T-helper 2 cell (primary cell): ENCODE results near the gene STK36.

Experiments used
- DNase-seq, 5 experiments: peaks; one replicate each; pipeline versions ENCODE4 v3.0.0 to v3.0.0-alpha.2; 2012 to 2022

The STK36 gene

DNA sequence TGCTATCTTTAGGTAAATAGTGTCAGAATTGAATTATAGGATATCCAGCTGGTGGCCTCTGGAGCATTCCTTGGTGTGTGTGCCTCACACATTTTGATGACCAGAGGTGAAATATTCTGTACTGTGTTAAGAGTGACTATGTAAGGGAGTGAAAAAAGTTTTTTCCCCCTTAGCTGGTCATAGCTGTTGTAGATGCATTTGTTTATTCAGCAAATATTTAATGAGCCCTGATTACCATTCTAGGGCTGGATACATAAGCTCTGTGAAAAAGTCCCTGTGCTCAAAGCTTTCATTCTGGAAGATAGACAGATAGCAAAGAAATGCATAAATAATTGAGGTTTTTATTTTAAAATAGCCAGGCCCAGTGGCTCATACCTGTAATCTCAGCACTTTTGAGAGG, 49.6 kb downstream of the STK36 start:
- DNase-seq: no peak

DNA sequence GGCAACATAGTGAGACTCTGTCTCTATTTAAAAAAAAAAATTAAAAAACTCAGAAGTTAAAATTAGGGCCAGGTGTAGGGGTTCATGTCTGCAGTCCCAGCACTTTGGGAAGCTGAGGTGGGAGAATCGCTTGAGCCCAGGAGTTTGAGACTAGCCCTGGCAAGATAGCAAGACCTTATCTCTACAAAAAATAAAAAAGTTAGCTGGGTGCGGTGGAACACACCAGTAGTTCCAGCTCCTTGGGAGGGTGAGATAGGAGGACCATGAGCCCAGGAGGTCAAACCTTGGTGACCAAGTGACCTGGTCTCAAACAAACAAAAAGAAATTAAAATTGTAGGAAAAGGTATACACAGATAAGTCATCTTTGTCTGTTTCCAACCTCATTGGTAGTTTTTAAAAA, 50.0 kb downstream of the STK36 start:
- DNase-seq: no peak

DNA sequence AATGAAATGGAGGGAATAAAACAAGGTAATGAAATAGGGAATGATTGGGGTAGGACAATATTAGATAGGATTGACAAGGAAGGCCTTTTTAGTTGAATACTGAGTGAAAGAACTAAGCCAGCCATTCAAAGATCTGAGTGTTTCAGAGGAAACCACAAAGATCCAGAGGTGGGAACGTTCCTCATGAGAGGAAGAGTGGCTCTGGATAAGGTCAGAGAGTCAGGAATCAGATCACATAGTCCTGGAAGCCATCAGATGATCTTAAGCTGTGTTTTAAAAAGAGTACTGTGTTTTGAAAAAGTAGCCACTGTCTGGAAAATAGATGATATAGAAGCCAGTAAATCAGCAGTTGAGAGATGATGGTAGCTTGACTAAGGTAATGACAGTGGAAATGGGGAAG, 50.5 kb downstream of the STK36 start:
- DNase-seq: no peak

DNA sequence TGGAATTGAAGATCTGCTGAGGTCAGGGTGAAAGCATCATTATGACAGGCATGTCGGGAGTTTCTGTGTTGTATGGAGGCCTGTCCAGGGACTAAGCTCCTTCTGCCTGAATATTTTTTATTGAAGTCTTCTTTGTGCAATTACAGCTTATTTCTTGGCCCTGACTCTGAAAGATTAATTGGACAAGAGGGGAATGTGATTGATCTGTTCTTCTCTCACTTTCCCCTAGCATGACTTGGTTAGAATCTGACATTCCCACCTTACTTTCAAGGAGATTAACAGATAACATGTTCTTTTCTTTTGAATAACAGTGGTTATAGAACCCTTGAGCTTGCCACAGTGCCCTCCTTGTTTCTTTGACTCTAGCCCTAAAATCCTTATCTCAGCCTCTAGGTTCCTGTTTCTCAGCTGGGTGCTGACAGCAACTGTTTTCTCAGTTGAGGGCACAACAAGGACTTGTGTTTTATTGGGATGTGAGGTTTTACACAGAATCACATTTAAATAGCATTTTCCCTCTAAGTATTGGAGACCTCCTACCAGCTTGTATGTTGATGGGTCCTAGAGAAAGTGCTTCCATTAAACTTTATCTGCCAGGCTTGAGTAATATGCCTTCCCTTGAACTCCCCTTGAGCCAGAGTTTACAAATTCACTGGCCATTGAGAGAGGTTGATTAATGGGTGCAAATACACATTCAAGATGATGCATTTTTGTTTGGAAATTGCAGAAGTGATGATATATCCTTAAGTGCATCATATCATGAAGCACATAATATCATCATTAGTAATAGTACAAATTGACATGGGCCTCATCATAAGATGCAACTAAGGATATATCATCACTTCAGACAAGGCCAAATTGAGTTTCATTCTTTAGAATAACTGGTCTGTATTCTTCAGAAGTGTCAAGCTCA, 51.2 kb downstream of the STK36 start:
- DNase-seq: no peak

DNA sequence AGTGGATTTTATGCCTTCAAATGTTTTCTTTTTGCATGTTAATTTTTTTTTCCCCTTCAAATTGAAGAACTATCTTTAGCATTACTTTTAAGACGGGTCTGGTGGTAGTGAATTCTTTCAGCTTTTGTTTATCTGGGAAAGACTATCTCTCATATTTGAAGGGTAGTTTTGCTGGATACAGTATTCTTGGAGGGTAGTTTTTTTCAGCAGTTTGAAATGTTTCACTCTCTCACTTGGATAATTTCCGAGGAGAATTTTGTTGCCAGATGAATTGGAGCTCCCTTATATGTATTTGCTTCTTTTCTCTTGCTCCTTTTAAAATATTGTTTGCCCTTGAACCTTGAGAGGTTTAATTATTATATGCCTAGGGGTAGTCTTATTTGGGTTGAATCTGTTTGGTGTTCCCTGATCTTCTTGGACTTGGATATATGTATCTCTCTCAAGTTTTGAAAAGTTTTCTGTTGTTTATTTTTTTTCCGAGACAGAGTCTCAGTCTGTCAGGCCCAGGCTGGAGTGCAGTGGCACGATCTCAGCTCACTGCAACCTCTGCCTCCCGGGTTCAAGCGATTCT, 54.2 kb downstream of the STK36 start:
- no peak for DNase-seq

DNA sequence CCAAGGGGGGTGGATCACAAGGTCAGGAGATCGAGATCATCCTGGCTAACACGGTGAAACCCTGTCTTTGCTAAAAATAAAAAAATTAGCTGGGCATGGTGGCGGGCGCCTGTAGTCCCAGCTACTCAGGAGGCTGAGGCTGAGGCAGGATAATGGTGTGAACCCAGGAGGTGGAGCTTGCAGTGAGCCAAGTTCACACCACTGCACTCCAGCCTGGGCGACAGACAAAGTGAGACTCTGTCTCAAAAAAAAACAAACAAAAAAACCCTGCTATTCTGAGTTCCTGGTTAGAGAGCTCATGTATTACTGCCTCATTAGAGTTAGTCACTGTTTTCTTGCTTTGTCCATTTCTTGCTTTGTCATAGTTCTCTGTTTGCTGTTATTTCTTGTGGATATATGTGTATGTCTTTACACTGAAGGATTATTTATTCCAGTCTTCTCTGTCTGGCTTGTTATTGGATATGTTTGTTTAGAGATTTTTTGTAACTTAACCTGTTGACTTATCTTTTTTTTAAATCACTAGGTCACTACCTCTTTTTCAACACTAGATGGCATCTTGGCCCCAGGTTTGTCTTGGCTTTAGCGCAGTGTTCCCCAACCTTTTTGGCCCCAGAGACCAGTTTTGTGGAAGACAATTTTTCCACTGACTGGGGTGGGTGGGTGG, 55.7 kb downstream of the STK36 start:
- DNase-seq: peak in 1 of 5 experiments; percentile 32

DNA sequence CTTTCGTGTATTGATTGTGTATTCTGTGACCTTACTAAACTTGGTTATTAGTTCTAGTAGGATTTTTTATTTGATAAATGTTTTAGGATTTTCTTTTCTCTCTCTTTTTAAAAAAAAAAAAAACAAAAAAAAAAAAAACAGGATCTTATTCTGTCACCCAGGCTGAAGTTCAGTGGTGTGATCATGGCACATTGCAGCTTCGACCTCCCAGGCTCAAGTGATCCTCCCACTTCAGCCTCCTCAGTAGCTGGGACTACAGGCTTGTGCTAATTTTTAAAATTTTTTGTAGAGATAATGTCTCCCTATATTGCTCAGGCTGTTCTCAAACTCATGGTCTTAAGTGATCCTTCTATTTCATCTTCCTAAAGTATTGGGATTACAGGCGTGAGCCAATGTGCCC, 57.8 kb downstream of the STK36 start:
- no peak for DNase-seq

DNA sequence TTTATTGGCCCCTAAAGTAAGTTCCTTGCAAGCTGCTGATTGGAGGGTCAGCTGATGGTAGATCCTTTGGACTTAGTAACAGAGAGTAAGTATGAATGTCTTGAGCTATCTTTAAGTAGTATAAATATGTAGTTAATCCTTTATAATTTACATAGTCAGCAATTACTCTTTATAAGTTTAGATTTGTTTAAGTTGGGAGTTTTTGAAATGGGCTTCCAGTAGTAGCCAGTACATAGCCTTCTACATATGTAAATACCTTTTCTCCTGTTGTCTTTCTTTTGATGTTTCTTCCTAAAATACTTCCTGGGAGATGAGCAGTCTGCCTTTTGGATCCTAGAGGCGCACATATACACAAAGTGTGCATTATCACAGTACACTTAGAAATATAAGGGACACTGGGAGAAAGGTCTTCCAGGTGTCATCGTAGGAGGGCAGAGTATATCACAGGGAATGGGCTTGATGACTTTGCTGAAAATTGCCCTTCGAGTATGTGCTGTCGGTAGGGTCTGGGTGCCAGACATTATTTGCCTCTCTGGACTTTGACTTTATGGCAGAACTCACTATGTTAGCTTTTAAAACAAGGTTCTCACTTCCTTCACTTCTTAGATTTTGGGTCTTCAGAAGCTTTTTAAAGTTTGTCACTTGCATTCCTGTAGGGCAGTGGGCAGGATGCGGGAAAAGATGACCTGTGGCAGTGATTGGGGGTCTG, 60.3 kb downstream of the STK36 start:
- DNase-seq: no peak

DNA sequence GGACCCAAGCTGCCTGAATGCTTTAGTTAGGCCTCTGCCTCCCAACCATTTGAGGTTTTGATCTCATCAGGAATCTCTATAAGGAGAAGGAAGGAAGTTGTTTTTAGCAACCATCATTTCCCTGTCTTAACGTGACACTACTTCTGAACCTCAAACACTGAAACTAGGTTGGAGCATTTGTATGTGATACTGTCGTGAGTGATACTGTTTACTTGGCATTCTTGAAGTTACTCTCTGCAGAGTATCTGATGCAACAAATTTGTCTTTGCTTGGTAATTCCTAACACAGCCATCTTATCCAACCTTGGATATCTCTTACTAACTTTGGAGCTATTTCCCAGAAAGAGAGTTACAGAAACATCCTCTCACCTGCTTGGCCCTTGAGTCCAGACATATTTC, 60.9 kb downstream of the STK36 start:
- peak in 1 of 5 experiments; percentile 19 for DNase-seq

DNA sequence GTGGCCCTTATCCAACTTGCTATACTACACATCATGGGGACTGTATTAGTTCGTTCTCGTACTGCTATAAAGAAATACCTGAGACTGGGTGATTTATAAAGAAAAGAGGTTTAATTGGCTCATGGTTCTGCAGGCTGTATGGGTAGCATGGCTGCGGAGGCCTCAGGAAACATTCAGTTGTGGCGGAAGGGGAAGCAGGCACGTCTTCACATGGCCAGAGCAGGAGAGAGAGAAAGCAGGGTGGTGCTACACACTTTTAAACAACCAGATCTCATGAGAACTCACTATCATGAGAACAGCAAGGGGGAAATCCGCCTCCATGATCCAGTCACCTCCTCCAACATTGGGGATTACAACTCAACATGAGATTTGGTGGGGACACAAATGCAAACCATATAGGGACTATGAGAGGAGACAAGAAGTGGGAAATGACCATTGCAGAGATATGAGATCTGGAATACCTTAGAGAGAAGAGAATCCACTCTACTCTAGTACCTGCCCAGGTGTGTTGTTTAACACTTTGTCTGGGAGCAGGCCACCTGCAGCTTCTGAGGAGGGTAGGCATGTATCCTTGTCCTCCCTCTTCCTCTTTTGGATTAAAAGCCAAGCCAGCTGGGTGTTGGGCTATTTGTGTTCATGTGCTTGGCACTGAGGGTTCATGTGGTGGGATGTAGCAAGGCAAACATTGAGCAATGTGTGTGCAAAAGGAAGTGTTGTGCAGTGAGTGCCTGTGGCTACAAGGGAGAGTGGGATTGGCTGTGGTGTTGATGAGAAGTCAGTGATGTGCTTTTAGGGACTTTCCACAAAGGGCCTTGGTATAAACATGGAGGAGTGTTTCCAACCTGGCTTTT, 61.5 kb downstream of the STK36 start:
- peak in 1 of 5 experiments; percentile 77 for DNase-seq

DNA sequence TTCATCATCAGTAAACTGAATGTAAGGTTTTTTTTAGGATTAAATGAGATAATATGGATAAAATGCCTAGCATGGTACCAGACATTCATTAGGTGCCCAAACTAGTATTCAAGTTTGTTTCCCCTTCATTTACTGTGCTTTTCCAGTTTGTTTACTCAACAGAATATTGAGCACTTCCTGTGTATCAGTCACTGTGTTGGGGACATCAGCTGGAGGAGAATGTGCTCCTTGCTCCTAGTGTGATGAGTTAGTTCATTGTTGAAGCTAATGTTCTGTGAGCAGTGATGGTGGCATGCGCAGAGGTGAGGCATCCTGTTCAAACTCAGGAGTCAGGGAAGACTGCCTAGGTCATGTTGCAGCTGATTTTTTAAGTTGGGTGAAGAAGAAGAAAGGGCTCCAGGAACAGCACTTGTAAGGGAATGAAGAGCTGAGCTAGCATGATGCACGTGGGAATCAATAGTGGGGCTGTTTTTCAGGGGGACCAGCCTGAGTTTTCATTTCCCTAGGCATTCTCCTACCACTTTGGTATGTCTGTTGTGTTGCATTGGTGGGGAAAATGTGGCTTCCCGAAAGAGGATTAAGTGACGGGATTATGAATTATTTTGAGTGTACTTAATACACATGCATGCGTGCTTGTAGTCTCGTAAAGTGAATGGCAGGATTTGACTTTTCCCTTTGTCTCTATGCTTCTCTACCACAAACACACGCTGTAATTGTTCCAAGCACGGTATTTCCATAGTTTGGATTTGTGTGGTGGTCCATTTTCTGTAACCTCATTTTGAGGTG, 62.5 kb downstream of the STK36 start:
- DNase-seq: no peak

DNA sequence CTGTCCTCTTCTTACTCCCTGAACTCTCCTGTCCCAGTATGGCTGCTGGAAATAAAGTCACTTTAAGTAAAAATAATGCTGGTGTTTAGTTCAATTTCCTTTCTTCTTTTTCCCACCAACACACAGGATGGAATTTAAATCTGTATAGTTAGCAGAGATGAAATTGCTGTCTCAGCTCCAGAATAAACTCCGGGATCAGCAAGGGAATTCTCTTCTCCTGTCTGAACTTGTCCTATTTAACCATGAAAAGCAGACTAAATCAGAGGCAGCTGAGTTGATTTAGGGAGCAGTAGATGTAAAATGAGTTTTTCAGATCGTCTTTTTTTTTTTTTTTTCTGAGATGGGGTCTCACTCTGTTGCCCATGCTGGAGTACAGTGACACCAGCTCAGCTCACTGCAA, 64.6 kb downstream of the STK36 start:
- DNase-seq: no peak

DNA sequence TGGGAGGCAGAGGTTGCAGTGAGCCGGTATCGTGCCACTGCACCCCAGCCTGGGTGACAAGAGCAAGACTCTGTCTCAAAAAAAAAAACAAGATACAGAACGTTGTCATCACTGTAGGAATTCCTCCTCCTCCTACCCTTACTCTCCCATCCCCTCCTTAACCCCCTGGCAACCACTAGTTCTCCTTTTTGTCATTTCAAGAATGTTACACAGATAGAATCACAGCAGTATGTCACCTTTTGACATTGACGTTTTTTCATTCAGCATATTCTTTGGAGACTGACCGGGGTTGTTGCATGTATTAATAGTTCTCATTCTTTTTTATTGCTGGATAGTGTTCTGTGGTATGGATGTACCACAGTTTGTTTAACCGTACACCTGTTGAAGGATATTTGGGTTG, 71.2 kb downstream of the STK36 start:
- peak in 1 of 5 experiments; percentile 13 for DNase-seq

DNA sequence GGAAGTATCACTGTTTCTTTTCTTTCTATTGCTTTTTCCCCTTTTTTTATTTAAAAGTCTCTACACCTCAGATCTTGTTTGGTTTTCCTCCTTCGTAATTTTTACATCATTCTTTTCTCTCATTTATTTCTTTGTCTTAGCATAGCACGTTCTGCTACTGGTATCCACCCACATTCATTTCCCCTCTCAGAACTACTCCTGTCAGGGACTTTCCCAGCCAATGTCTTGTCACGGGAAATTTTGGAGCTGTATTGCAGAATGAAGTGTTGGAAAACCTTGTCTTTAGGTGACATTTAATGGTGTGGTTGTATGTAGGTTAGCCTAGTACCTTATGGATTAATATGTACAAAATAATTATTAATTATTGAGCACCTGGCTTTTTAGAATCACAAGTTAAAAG, 72.7 kb downstream of the STK36 start:
- DNase-seq: no peak

DNA sequence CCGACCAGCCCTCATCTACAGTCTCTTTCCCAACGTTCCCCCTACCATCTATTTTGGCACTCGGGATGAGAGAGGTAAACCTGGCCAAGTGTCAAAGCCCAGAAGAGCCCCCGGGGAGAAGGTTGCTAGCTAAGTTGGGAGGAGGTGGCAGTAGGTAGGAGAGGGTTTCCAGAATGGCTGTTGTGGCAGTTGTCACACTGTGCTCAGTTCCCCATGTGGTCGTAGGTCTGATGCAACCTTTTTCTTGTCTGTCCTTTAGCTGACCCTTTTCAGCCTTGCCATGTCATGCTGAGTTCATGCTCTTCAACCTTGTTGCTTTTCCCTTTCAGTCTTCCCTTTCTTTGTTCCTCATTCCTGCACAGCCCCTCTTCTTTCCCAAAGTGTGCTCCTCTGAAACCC, 73.3 kb downstream of the STK36 start:
- DNase-seq: no peak

DNA sequence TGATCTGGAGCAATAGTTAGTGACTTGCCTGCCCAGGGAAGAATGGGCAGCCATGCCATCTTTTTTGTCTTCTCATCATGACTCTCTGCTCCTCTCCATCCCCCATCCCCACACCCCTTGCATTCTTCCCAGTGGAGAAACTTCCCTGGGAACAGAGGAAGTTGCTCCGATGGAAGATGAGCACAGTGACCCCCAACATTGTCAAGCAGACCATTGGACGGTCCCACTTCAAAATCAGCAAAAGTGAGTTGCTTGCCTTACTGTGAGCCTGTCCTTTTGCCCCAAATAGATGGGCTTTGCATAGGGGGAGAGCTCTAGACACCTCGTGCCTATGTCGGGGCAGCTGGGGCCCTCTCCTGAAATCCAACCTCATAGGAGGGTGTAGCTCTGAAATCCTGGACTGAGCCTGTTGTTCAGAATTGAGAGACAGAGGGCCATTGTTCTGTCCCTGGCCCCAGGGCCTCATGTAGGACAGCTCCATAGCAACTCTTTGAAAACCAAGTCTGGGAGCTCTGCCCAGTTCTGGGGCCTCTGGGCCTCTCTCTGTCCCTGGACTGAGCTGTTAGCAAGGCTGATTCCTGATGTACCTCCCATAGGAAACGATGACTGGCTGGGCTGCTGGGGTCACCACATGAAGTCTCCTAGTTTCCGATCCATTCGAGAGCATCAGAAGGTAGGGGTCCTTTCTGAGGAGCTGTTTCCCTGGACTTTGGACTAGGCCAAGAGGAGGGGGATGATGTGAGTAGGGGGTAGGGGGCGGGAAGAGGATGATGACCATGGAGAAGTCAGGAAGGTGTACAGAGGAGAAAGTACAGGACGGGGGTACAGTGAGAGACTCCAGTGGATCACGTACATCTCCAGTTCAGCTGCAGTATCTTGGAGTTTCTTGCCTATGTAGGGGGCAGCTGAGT, 73.9 kb downstream of the STK36 start:
- DNase-seq: no peak

DNA sequence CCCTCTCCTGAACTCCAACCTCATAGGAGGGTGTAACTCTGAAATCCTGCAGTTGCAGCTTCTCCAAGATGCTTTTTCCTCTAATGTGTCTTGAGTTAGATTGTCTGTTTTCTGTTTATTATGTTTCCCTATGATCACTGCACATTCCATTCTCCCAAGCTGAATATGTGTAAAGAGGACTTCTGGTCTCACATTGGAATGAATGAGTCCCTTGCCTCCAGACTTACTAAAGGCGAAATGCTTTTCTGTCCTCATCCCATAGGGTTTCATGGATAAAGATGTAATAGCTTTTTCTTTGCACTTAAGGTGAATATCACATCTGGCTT, 74.5 kb downstream of the STK36 start:
- DNase-seq: no peak

DNA sequence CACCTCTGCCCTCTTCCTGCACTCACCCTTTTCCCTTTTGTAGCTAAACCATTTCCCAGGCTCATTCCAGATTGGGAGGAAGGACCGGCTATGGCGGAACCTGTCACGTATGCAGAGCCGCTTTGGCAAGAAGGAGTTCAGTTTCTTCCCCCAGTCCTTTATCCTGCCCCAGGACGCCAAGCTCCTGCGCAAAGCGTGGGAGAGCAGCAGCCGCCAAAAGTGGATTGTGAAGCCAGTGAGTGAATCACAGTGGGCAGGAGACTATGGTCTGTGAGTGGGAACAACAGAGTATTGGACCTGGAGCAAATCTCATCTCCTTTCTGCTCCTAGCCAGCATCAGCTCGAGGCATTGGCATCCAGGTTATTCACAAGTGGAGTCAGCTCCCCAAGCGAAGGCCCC, 75.1 kb downstream of the STK36 start:
- no peak for DNase-seq

DNA sequence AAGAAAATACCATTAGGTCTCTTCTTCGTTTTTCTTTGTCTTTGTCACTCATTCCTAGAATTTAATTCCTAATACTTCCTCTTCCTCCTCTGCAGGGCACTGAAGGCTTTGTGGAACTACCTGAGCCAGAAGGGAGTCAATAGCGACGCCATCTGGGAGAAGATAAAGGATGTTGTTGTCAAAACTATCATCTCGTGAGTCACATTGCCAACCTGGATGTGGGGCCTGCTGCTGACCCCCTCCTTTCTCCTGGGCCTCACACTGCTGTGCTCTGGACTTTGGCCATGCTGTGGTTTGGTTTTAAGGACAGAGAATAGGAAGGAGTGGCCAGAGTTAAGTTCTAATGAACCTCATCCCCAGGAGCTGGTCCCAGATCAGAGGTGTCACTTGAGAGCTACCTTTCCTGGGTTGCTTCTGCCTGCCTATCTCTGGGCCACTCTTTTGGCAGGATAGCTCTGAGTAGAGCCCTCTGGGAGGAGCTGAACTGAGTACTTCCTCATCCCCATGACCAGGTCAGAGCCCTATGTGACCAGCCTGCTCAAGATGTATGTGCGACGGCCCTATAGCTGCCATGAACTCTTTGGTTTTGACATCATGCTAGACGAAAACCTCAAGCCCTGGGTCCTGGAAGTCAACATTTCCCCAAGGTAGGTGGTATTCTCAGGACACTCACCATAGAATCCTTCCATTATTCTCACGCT, 77.0 kb downstream of the STK36 start:
- no peak for DNase-seq
